Fibroblast of lung (primary cell): ENCODE results near the gene OR6C70. TPM values are rescaled to one million over a fixed set of nuclear protein-coding genes. Genes with fewer than 3 reads are reported as not detected.

Source experiments
- DNase-seq, 2 donors: peaks; one replicate each; pipeline versions ENCODE4 v3.0.0 to v3.0.0-alpha.2; 2010; ENCODE audit warnings: low read depth in 2 of 2
- H2AFZ ChIP-seq: 2 replicates; pipeline ENCODE4 v1.5.1; 2012; ENCODE audit warnings: low read length, control low read depth, inconsistent platforms
- H3K27ac ChIP-seq: 2 replicates; pipeline ENCODE4 v1.5.1; 2011; ENCODE audit warnings: low read length, control low read depth; ENCODE audit not compliant: insufficient read depth
- H3K27me3 ChIP-seq: 2 replicates; pipeline ENCODE4 v1.5.1; 2011; ENCODE audit warnings: mild to moderate bottlenecking, low read length; ENCODE audit not compliant: control insufficient read depth, insufficient read depth
- H3K36me3 ChIP-seq: 2 replicates; pipeline ENCODE4 v1.5.1; 2011; ENCODE audit warnings: low read length; ENCODE audit not compliant: control insufficient read depth, insufficient read depth
- H3K4me1 ChIP-seq: 2 replicates; pipeline ENCODE4 v1.5.1; 2011; ENCODE audit warnings: low read length; ENCODE audit not compliant: control insufficient read depth, insufficient read depth; ENCODE audit errors: extremely low read depth
- H3K4me2 ChIP-seq: 2 replicates; pipeline ENCODE4 v1.5.1; 2011; ENCODE audit warnings: low read length, control low read depth; ENCODE audit not compliant: insufficient read depth; ENCODE audit errors: extremely low read depth
- H3K4me3 ChIP-seq, 4 experiments: fragments of 200-600 bp in 1 of 4; sonication (generic) in 1 of 4; replicated peaks in 1 of 4; 2 replicates each; pipeline ENCODE4 v1.5.1; 2011 to 2016; ENCODE audit warnings: low read length in 4 of 4, low read depth in 3 of 4, mild to moderate bottlenecking in 3 of 4, control low read depth in 2 of 4, inconsistent platforms in 1 of 4, mixed read lengths in 1 of 4; ENCODE audit not compliant: insufficient read depth in 1 of 4; ENCODE audit errors: control extremely low read depth in 1 of 4
- H3K79me2 ChIP-seq: 2 replicates; pipeline ENCODE4 v1.5.1; 2012; ENCODE audit warnings: mild to moderate bottlenecking, low read length, inconsistent platforms; ENCODE audit not compliant: control insufficient read depth, insufficient read depth
- H3K9ac ChIP-seq: 2 replicates; pipeline ENCODE4 v1.5.1; 2011; ENCODE audit warnings: mild to moderate bottlenecking, low read length, control low read depth; ENCODE audit not compliant: insufficient read depth
- H3K9me3 ChIP-seq: 2 replicates; pipeline ENCODE4 v1.5.1; 2012; ENCODE audit warnings: low read depth, low read length; ENCODE audit not compliant: control insufficient read depth, insufficient read depth
- H4K20me1 ChIP-seq: 2 replicates; pipeline ENCODE4 v1.5.1; 2011; ENCODE audit warnings: low read length; ENCODE audit not compliant: control insufficient read depth, insufficient read depth; ENCODE audit errors: extremely low read depth
- CTCF ChIP-seq, 2 donors: IDR thresholded peaks in 1 of 2; conservative IDR thresholded peaks in 1 of 2; 1 replicate in 1 of 2; 2 replicates in 1 of 2; pipeline ENCODE4 v1.5.1; 2011 to 2012; ENCODE audit warnings: low read length in 2 of 2, control low read depth in 1 of 2, inconsistent platforms in 1 of 2, low read depth in 1 of 2, mild to moderate bottlenecking in 1 of 2
- EZH2 ChIP-seq: IDR thresholded peaks from 2 replicates; pipeline ENCODE4 v1.5.1; 2012; ENCODE audit warnings: low read length, control low read depth, mild to moderate bottlenecking; ENCODE audit errors: missing control alignments
- polyA plus RNA-seq, 2 donors: library from polyadenylated mRNA; depleted of rRNA in 1 of 2; stranded (reverse) in 1 of 2; unstranded in 1 of 2; fragments of >200 nt; gene quantifications; 2 replicates each; pipeline ENCODE4 v1.2.1, GENCODE V29; 2011 to 2012; ENCODE audit warnings: missing spikeins in 1 of 2
- total RNA-seq: library from RNA; depleted of rRNA; stranded (reverse); fragments of >200 nt; gene quantifications from 2 replicates; pipeline ENCODE4 v1.2.1, GENCODE V29; 2014

The OR6C70 gene
- total and polyA plus RNA-seq, 2 donors (not counting 1 experiment from before 2014, with no cell fraction given), result not detected

GRCh38 chr12:55501601-55502000, 31.7 kb upstream of the OR6C70 start:
- Histone ChIP-seq H3K36me3 (no peaks in the 10 kb centered on the region), H3K4me2 (no peak overlapping the region), H3K27ac (no peak overlapping the region), H3K4me1 (no peaks in the 10 kb centered on the region), H3K4me3 (no peak overlapping the region), H2AFZ (no peak overlapping the region), H3K9ac (no peak overlapping the region), H3K79me2 (no peaks in the 10 kb centered on the region), H3K9me3 (no peaks in the 10 kb centered on the region), H4K20me1 (no peaks in the 10 kb centered on the region), H3K27me3 (no peaks in the 10 kb centered on the region)
- TF ChIP-seq EZH2 (no peak), CTCF (conservative IDR thresholded peaks at IDR 0.05 in 1 of 2, IDR thresholded peaks at IDR 0.05 in 1 of 2; ENCODE audit: low read depth in 1 of 2, low read length in 2 of 2) (no peak)
- DNase-seq, result no peak

GRCh38 chr12:55499810-55500252, 29.9 kb upstream of the OR6C70 start:
- H2AFZ ChIP-seq, result no peak overlapping the region
- DNase-seq, result no peak
- H4K20me1 ChIP-seq, result no peaks in the 10 kb centered on the region
- no peak for TF ChIP-seq EZH2
- TF ChIP-seq CTCF (conservative IDR thresholded peaks at IDR 0.05 in 1 of 2, IDR thresholded peaks at IDR 0.05 in 1 of 2; ENCODE audit: low read depth in 1 of 2, low read length in 2 of 2), result no peak
- H3K4me3 ChIP-seq, result no peak overlapping the region
- H3K9ac ChIP-seq, result no peak overlapping the region
- H3K9me3 ChIP-seq, result no peaks in the 10 kb centered on the region
- H3K36me3 ChIP-seq, result no peaks in the 10 kb centered on the region
- no peaks in the 10 kb centered on the region for H3K4me1 ChIP-seq
- no peaks in the 10 kb centered on the region for H3K27me3 ChIP-seq
- no peak overlapping the region for H3K27ac ChIP-seq
- H3K79me2 ChIP-seq, result no peaks in the 10 kb centered on the region
- no peak overlapping the region for H3K4me2 ChIP-seq

GRCh38 chr12:55499231-55499630, 29.3 kb upstream of the OR6C70 start:
- H3K27me3 ChIP-seq, result no peaks in the 10 kb centered on the region
- no peak overlapping the region for H3K4me2 ChIP-seq
- H3K4me3 ChIP-seq, result no peak overlapping the region
- no peak for DNase-seq
- no peaks in the 10 kb centered on the region for H3K79me2 ChIP-seq
- H3K9me3 ChIP-seq, result no peaks in the 10 kb centered on the region
- TF ChIP-seq CTCF (conservative IDR thresholded peaks at IDR 0.05 in 1 of 2, IDR thresholded peaks at IDR 0.05 in 1 of 2; ENCODE audit: low read depth in 1 of 2, low read length in 2 of 2), result no peak
- no peak for TF ChIP-seq EZH2
- no peak overlapping the region for H3K9ac ChIP-seq
- H2AFZ ChIP-seq, result no peak overlapping the region
- H3K4me1 ChIP-seq, result no peaks in the 10 kb centered on the region
- H3K36me3 ChIP-seq, result no peaks in the 10 kb centered on the region
- no peaks in the 10 kb centered on the region for H4K20me1 ChIP-seq
- no peak overlapping the region for H3K27ac ChIP-seq
